DMS53 treated with DMSO at 0.1 percent for 48 hours (cell line): Measurements from ENCODE around the gene NOS1.
A peak's percentile ranks its signal among the peaks of the same experiment; 100 is the strongest.
"Not testable (repeated sequence)": the region's sequence is repeated elsewhere in the genome, so short reads cannot be mapped to it uniquely, and the experiment has no call there.

ENCODE experiments used
- DNase-seq: peaks from one replicate; lab custom pipeline; 2025; ENCODE audit not compliant: unreplicated experiment; lab: John Stamatoyannopoulos, UW

Gene NOS1

GRCh38 chr12:117361347-117361751 is at the start of gene NOS1:
TSS of gene NOS1 (minus strand) at chr12:117361626. CDS start at chr12:117331069, 30,557 bp downstream.
- no peak for DNase-seq

- no peak for DNase-seq
Observed at GRCh38 chr12:117409286-117409685, 47.9 kb upstream of the NOS1 start.

- no peak for DNase-seq
Observed at GRCh38 chr12:117408161-117408791, 46.9 kb upstream of the NOS1 start.

GRCh38 chr12:117404940-117405339 is 43.5 kb upstream of the NOS1 start:
- DNase-seq = no peak

GRCh38 chr12:117404203-117404853 is 42.9 kb upstream of the NOS1 start:
- DNase-seq = no peak

GRCh38 chr12:117403586-117404139 is 42.2 kb upstream of the NOS1 start:
- no peak for DNase-seq

GRCh38 chr12:117402363-117402762 is 40.9 kb upstream of the NOS1 start:
- no peak for DNase-seq

- no peak for DNase-seq
Observed at GRCh38 chr12:117400912-117401311, 39.5 kb upstream of the NOS1 start.

- not testable (repeated sequence) for DNase-seq
Observed at GRCh38 chr12:117398482-117398881, 37.1 kb upstream of the NOS1 start.

GRCh38 chr12:117395766-117396165 is 34.3 kb upstream of the NOS1 start:
- DNase-seq = no peak

- no peak for DNase-seq
Observed at GRCh38 chr12:117394491-117394890, 33.1 kb upstream of the NOS1 start.

GRCh38 chr12:117393656-117394055 is 32.2 kb upstream of the NOS1 start:
- no peak for DNase-seq

- no peak for DNase-seq
Observed at GRCh38 chr12:117390866-117391265, 29.4 kb upstream of the NOS1 start.

- DNase-seq = no peak
Observed at GRCh38 chr12:117388951-117389446, 27.6 kb upstream of the NOS1 start.

- DNase-seq = no peak
Observed at GRCh38 chr12:117387832-117388231, 26.4 kb upstream of the NOS1 start.

- no peak for DNase-seq
Observed at GRCh38 chr12:117384735-117385134, 23.3 kb upstream of the NOS1 start.

- no peak for DNase-seq
Observed at GRCh38 chr12:117380083-117380482, 18.7 kb upstream of the NOS1 start.

GRCh38 chr12:117377758-117378157 is 16.3 kb upstream of the NOS1 start:
- peak; percentile 90 for DNase-seq

GRCh38 chr12:117370588-117370987 is 9.2 kb upstream of the NOS1 start:
- peak; percentile 29 for DNase-seq

- DNase-seq = not testable (repeated sequence)
Observed at GRCh38 chr12:117370000-117370399, 8.6 kb upstream of the NOS1 start.

- DNase-seq = peak; percentile 79
Observed at GRCh38 chr12:117367006-117367638, 5.7 kb upstream of the NOS1 start.
